ENCODE data around the gene LDHAL6B.

GRCh38 chr15:59257140-59257539 lies 50.5 kb downstream of the LDHAL6B start:
- TF ChIP-seq POLR2AphosphoS5 (IDR thresholded peaks at IDR 0.05; ENCODE audit: low read depth, low read length) (no peak), POLR2A (IDR thresholded peaks at IDR 0.05; ENCODE audit: low read depth, low read length) (no peak), SPI1 (IDR thresholded peaks at IDR 0.05; ENCODE audit: low read depth, low read length) (no peak), PAX5 (IDR thresholded peaks at IDR 0.05; ENCODE audit: insufficient read depth, low read length, severe bottlenecking) (no peak), TAF1 (IDR thresholded peaks at IDR 0.05; ENCODE audit: low read depth, low read length) (no peak), POU2F2 (IDR thresholded peaks at IDR 0.05; ENCODE audit: low read depth, low read length) (no peak)
